Spleen (tissue), 11 donors: ENCODE results near the gene TLE1. TPM values are rescaled to one million over a fixed set of nuclear protein-coding genes. Genes with fewer than 3 reads are reported as not detected.
"Not testable (repeated sequence)": the region's sequence is repeated elsewhere in the genome, so short reads cannot be mapped to it uniquely, and the experiment has no call there.

Experiments used
- DNase-seq: peaks from one replicate; pipeline ENCODE4 v3.0.0-alpha.2; 2020
- H3K27ac ChIP-seq, 8 donors: fragments of 200-600 bp; sonication (generic) in 7 of 8; 1 replicate in 4 of 8; 2 replicates in 4 of 8; pipeline versions ENCODE4 v1.5.0 to v1.8.0; 2016 to 2021; ENCODE audit warnings: inconsistent platforms in 4 of 8, mild to moderate bottlenecking in 4 of 8, moderate library complexity in 1 of 8
- H3K27me3 ChIP-seq, 7 donors: fragments of 200-600 bp; sonication (generic) in 6 of 7; replicated peaks in 1 of 7; 1 replicate in 4 of 7; 2 replicates in 3 of 7; pipeline versions ENCODE4 v1.5.0 to v1.8.0; 2016 to 2021; ENCODE audit warnings: inconsistent platforms in 3 of 7, mild to moderate bottlenecking in 1 of 7
- H3K36me3 ChIP-seq, 6 donors: fragments of 200-600 bp; sonication (generic) in 5 of 6; 1 replicate in 4 of 6; 2 replicates in 2 of 6; pipeline versions ENCODE4 v1.5.0 to v1.8.0; 2016 to 2021; ENCODE audit warnings: inconsistent platforms in 2 of 6
- H3K4me1 ChIP-seq, 6 donors: fragments of 200-600 bp; sonication (generic) in 5 of 6; 1 replicate in 3 of 6; 2 replicates in 3 of 6; pipeline versions ENCODE4 v1.5.0 to v1.8.0; 2016 to 2021; ENCODE audit warnings: inconsistent platforms in 3 of 6
- H3K4me3 ChIP-seq, 8 donors: fragments of 200-600 bp; sonication (generic) in 7 of 8; 1 replicate in 4 of 8; 2 replicates in 4 of 8; pipeline versions ENCODE4 v1.5.0 to v1.8.0; 2016 to 2021; ENCODE audit warnings: inconsistent platforms in 4 of 8, mild to moderate bottlenecking in 4 of 8, moderate library complexity in 2 of 8
- H3K9me3 ChIP-seq, 8 donors: fragments of 200-600 bp; sonication (generic) in 7 of 8; 1 replicate in 4 of 8; 2 replicates in 4 of 8; pipeline versions ENCODE4 v1.5.0 to v1.8.0; 2016 to 2021; ENCODE audit warnings: inconsistent platforms in 4 of 8
- POLR2A ChIP-seq, 3 donors: fragments of 450-650 bp; IDR thresholded peaks; one replicate each; pipeline ENCODE4 v1.5.1; 2017; ENCODE audit warnings: antibody characterized with exemption in 3 of 3, mild to moderate bottlenecking in 1 of 3
- POLR2AphosphoS5 ChIP-seq, 3 donors: sonication (generic); formaldehyde crosslinking; IDR thresholded peaks; one replicate each; pipeline ENCODE4 v1.5.1; 2017; ENCODE audit warnings: antibody characterized with exemption in 3 of 3
- WGBS, 5 donors: extraction: QIAGEN DNeasy Blood & Tissue Kit in 3 of 5; methylation state at CpG; one replicate each; pipeline versions ENCODE4 v1.1.5 to v1.1.7; 2013 to 2018; 5-methylcytosine and 5-hydroxymethylcytosine counted together
- intact Hi-C: fragments of 100-400 bp; cut with DNase I; formaldehyde crosslinking; loops from one replicate; pipeline ENCODE4 v1.15.0; 2023; ENCODE audit warnings: low total_unique reads
- polyA plus RNA-seq, 3 donors: library from polyadenylated mRNA; stranded (reverse); fragments of 200-250 nt; gene quantifications; one replicate each; pipeline ENCODE4 v1.2.1, GENCODE V29; 2013
- total RNA-seq, 7 donors: library from RNA; depleted of rRNA in 3 of 7; stranded (reverse); fragments of >200 nt in 3 of 7; fragmentation: NEBNext Ultra II Directional in 4 of 7; extraction: Animal tissue kit (Norgen Biotek cat#: 25700) in 4 of 7; gene quantifications; one replicate each; pipeline versions ENCODE4 v1.1.0 to v1.2.1, GENCODE V29; 2016 to 2021
- TF ChIP-seq, protein P1 (sequence below), 11 experiments: fragments of 200-600 bp in 7 of 11; fragments of 450-650 bp in 4 of 11; sonication (generic) in 4 of 11; IDR thresholded peaks in 8 of 11; conservative IDR thresholded peaks in 3 of 11; 1 replicate in 7 of 11; 2 replicates in 4 of 11; pipeline versions ENCODE4 v1.4.0 to v1.8.0; 2016 to 2021; ENCODE audit warnings: antibody characterized with exemption in 11 of 11, inconsistent platforms in 4 of 11, mild to moderate bottlenecking in 1 of 11
- donor health status: healthy with polysubstance abuse.
- donor health status: DM: no; HTN: no; CAD: no; lungs with moderate emphysema.
- donor health status: DM: no; HTN: no; CAD: no.
- donor health status: Bipolar disorder and iron deficiency.
- donor health status: healthy.
- donor health status: DM: no; HTN: no; CAD: no.
- donor health status: DM: yes; HTN: yes; CAD: no.

TLE1 gene
- total and polyA plus RNA-seq, 10 donors, result 34.7 to 110 (median 60.2) TPM

GRCh38 chr9:81646337-81646736 is 43.0 kb downstream of the TLE1 start:
- TF ChIP-seq POLR2A (IDR thresholded peaks at IDR 0.05) (no peak), POLR2AphosphoS5 (IDR thresholded peaks at IDR 0.05) (no peak)
- TF ChIP-seq, protein P1, sequence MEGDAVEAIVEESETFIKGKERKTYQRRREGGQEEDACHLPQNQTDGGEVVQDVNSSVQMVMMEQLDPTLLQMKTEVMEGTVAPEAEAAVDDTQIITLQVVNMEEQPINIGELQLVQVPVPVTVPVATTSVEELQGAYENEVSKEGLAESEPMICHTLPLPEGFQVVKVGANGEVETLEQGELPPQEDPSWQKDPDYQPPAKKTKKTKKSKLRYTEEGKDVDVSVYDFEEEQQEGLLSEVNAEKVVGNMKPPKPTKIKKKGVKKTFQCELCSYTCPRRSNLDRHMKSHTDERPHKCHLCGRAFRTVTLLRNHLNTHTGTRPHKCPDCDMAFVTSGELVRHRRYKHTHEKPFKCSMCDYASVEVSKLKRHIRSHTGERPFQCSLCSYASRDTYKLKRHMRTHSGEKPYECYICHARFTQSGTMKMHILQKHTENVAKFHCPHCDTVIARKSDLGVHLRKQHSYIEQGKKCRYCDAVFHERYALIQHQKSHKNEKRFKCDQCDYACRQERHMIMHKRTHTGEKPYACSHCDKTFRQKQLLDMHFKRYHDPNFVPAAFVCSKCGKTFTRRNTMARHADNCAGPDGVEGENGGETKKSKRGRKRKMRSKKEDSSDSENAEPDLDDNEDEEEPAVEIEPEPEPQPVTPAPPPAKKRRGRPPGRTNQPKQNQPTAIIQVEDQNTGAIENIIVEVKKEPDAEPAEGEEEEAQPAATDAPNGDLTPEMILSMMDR (IDR thresholded peaks at IDR 0.05 in 8 of 11, conservative IDR thresholded peaks at IDR 0.05 in 3 of 11), result no peak
- peaks cover 0 to 21% (median 2%) of the 10 kb centered on the region in 6 donors for H3K4me1 ChIP-seq
- no peak for DNase-seq
- H3K36me3 ChIP-seq, result peaks cover 0 to 65% (median 10%) of the 10 kb centered on the region in 6 donors
- WGBS, 5 donors, result 89 to 98% (median 93%) methylated on average over 3 of the region's 3 CpGs
- H3K9me3 ChIP-seq, result no peaks in the 10 kb centered on the region
- H3K27ac ChIP-seq, result no peak overlapping the region
- intact Hi-C loops, result no loop called here
- H3K4me3 ChIP-seq, result no peak overlapping the region
- no peaks in the 10 kb centered on the region for H3K27me3 ChIP-seq

GRCh38 chr9:81644513-81644912 is 44.8 kb downstream of the TLE1 start:
- not testable (repeated sequence) for H3K9me3 ChIP-seq
- 72 to 83% (median 77%) methylated on average over 6 of the region's 6 CpGs for WGBS, 5 donors

GRCh38 chr9:81637276-81637675 is 52.1 kb downstream of the TLE1 start:
- Histone ChIP-seq H3K4me1 (peaks cover 0 to 48% (median 11%) of the 10 kb centered on the region in 6 donors), H3K27ac (no peak overlapping the region), H3K9me3 (no peaks in the 10 kb centered on the region), H3K4me3 (no peak overlapping the region), H3K27me3 (no peaks in the 10 kb centered on the region), H3K36me3 (peaks cover 0 to 48% (median 8%) of the 10 kb centered on the region in 6 donors)
- TF ChIP-seq POLR2AphosphoS5 (IDR thresholded peaks at IDR 0.05) (no peak), POLR2A (IDR thresholded peaks at IDR 0.05) (no peak)
- TF ChIP-seq, protein P1 (IDR thresholded peaks at IDR 0.05 in 8 of 11, conservative IDR thresholded peaks at IDR 0.05 in 3 of 11), result no peak
- intact Hi-C loops, result no loop called here
- 57 to 77% (median 70%) methylated on average over 1 of the region's 1 CpG for WGBS, 5 donors
- no peak for DNase-seq

More at GRCh38 chr9:81644513-81644912, 44.8 kb downstream of the TLE1 start:
- H3K4me3 ChIP-seq, DNase-seq, H3K27ac ChIP-seq, H3K27me3 ChIP-seq, intact Hi-C loops: not testable (repeated sequence)
- peaks cover 0 to 17% (median 2%) of the 10 kb centered on the region in 6 donors for H3K4me1 ChIP-seq
- H3K36me3 ChIP-seq, result peaks cover 0 to 46% (median 0%) of the 10 kb centered on the region in 6 donors

DNA sequence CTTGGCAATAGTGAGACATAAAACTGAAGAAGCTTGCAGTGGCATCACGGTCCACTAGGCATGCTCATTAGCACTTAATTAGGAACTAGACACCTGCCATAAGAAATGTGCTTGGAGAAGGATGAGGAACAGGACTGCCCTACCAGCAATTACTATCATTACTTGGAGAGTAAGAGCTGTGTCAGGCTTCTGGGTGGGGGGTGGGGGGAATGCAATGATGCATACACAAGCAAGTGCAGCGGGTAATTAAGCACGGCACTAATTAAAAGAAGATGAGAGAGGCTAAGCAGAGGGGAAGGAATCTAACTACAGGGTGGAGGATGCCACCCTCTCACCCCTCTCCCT is 53.1 kb downstream of the TLE1 start:
- Histone ChIP-seq H3K9me3 (no peaks in the 10 kb centered on the region), H3K4me3 (no peak overlapping the region), H3K27me3 (no peaks in the 10 kb centered on the region), H3K36me3 (peaks cover 0 to 52% (median 10%) of the 10 kb centered on the region in 6 donors), H3K27ac (no peak overlapping the region), H3K4me1 (peaks cover 0 to 48% (median 13%) of the 10 kb centered on the region in 6 donors)
- intact Hi-C loops, result no loop called here
- DNase-seq, result no peak
- WGBS, 5 donors, result 56 to 74% (median 72%) methylated on average over 3 of the region's 3 CpGs
- TF ChIP-seq POLR2A (IDR thresholded peaks at IDR 0.05), result no peak
- TF ChIP-seq POLR2AphosphoS5 (IDR thresholded peaks at IDR 0.05), result no peak
- TF ChIP-seq, protein P1 (IDR thresholded peaks at IDR 0.05 in 8 of 11, conservative IDR thresholded peaks at IDR 0.05 in 3 of 11), result no peak
